Astrocyte (in vitro differentiated cells and primary cell): Measurements from ENCODE around the gene FNDC3B. TPM values are rescaled to one million over a fixed set of nuclear protein-coding genes. Genes with fewer than 3 reads are reported as not detected.

Experiments used
- DNase-seq: peaks from one replicate; pipeline ENCODE4 v3.0.0-alpha.2; 2010; ENCODE audit warnings: low read depth
- FAIRE-seq: peaks from 2 replicates; lab custom pipeline; 2011; peaks lifted over from hg19 to GRCh38; lab: Jason Lieb, UNC
- H2AFZ ChIP-seq: 2 replicates; pipeline ENCODE4 v1.6.0; 2012; ENCODE audit warnings: low read depth, low read length, inconsistent platforms
- H3K27ac ChIP-seq: 2 replicates; pipeline ENCODE4 v1.5.1; 2011; ENCODE audit warnings: low read depth, low read length, inconsistent platforms
- H3K27me3 ChIP-seq: 2 replicates; pipeline ENCODE4 v1.6.0; 2011; ENCODE audit warnings: low read length, inconsistent platforms; ENCODE audit not compliant: insufficient read depth
- H3K36me3 ChIP-seq: 2 replicates; pipeline ENCODE4 v1.5.1; 2011; ENCODE audit warnings: low read length, inconsistent platforms; ENCODE audit not compliant: insufficient read depth
- H3K4me1 ChIP-seq: 2 replicates; pipeline ENCODE4 v1.5.1; 2011; ENCODE audit warnings: low read length, inconsistent platforms; ENCODE audit not compliant: insufficient read depth
- H3K4me2 ChIP-seq: 2 replicates; pipeline ENCODE4 v1.6.0; 2012; ENCODE audit warnings: low read length, inconsistent platforms
- H3K4me3 ChIP-seq: 2 replicates; pipeline ENCODE4 v1.5.1; 2011; ENCODE audit warnings: low read depth, mild to moderate bottlenecking, low read length, inconsistent platforms; ENCODE audit not compliant: insufficient read depth
- H3K79me2 ChIP-seq: 2 replicates; pipeline ENCODE4 v1.6.0; 2012; ENCODE audit warnings: mild to moderate bottlenecking, low read length, inconsistent platforms; ENCODE audit not compliant: insufficient read depth
- H3K9ac ChIP-seq: 2 replicates; pipeline ENCODE4 v1.6.0; 2012; ENCODE audit warnings: mild to moderate bottlenecking, low read length, inconsistent platforms
- H3K9me3 ChIP-seq: 2 replicates; pipeline ENCODE4 v1.5.1; 2012; ENCODE audit warnings: low read depth, mild to moderate bottlenecking, low read length, inconsistent platforms; ENCODE audit not compliant: insufficient read depth
- H4K20me1 ChIP-seq: 2 replicates; pipeline ENCODE4 v1.6.0; 2012; ENCODE audit warnings: low read length, inconsistent platforms; ENCODE audit not compliant: insufficient read depth
- H3K27ac Mint-ChIP-seq: one replicate; pipeline ENCODE4 v1.8.0; 2021; ENCODE audit warnings: mild to moderate bottlenecking, mixed read lengths; ENCODE audit not compliant: unreplicated experiment
- H3K27me3 Mint-ChIP-seq: one replicate; pipeline ENCODE4 v1.8.0; 2021; ENCODE audit warnings: low read depth, mixed read lengths; ENCODE audit not compliant: unreplicated experiment
- H3K36me3 Mint-ChIP-seq: one replicate; pipeline ENCODE4 v1.8.0; 2021; ENCODE audit warnings: low read depth, mixed read lengths; ENCODE audit not compliant: unreplicated experiment
- H3K4me1 Mint-ChIP-seq: one replicate; pipeline ENCODE4 v1.8.0; 2021; ENCODE audit warnings: low read depth, mixed read lengths; ENCODE audit not compliant: unreplicated experiment
- H3K4me3 Mint-ChIP-seq: one replicate; pipeline ENCODE4 v1.8.0; 2021; ENCODE audit warnings: mild to moderate bottlenecking, moderate library complexity, mixed read lengths; ENCODE audit not compliant: unreplicated experiment
- H3K9me3 Mint-ChIP-seq: one replicate; pipeline ENCODE4 v1.8.0; 2021; ENCODE audit warnings: mild to moderate bottlenecking, mixed read lengths; ENCODE audit not compliant: unreplicated experiment
- EZH2 ChIP-seq: IDR thresholded peaks from 2 replicates; pipeline ENCODE4 v1.6.1; 2012; ENCODE audit warnings: mild to moderate bottlenecking, low read length, inconsistent platforms; ENCODE audit not compliant: insufficient read depth
- total RNA-seq: library from RNA; stranded (reverse); gene quantifications from 2 replicates; pipeline ENCODE4 v1.2.1, GENCODE V29; 2021
- TF ChIP-seq, protein P1 (sequence below): IDR thresholded peaks from 2 replicates; pipeline ENCODE4 v1.5.1; 2011; ENCODE audit warnings: low read depth, mild to moderate bottlenecking, inconsistent platforms, low read length, moderate library complexity; ENCODE audit not compliant: insufficient read depth

The FNDC3B gene
- total RNA-seq, 1 donor from 2014 or later = 327 TPM

GRCh38 chr3:172397716-172398405 lies 358.5 kb downstream of the FNDC3B start:
- no peak overlapping the region for H2AFZ ChIP-seq
- H3K4me1 ChIP-seq = no peaks in the 10 kb centered on the region
- H3K79me2 ChIP-seq = no peaks in the 10 kb centered on the region
- peaks cover 1% of the 10 kb centered on the region for H3K9me3 Mint-ChIP-seq
- no peak overlapping the region for H3K27ac ChIP-seq
- TF ChIP-seq, protein P1, sequence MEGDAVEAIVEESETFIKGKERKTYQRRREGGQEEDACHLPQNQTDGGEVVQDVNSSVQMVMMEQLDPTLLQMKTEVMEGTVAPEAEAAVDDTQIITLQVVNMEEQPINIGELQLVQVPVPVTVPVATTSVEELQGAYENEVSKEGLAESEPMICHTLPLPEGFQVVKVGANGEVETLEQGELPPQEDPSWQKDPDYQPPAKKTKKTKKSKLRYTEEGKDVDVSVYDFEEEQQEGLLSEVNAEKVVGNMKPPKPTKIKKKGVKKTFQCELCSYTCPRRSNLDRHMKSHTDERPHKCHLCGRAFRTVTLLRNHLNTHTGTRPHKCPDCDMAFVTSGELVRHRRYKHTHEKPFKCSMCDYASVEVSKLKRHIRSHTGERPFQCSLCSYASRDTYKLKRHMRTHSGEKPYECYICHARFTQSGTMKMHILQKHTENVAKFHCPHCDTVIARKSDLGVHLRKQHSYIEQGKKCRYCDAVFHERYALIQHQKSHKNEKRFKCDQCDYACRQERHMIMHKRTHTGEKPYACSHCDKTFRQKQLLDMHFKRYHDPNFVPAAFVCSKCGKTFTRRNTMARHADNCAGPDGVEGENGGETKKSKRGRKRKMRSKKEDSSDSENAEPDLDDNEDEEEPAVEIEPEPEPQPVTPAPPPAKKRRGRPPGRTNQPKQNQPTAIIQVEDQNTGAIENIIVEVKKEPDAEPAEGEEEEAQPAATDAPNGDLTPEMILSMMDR = no peak
- TF ChIP-seq EZH2 = no peak
- no peak for DNase-seq
- H3K36me3 ChIP-seq = peaks cover 31% of the 10 kb centered on the region
- no peak overlapping the region for H3K4me2 ChIP-seq
- H3K4me3 Mint-ChIP-seq = no peak overlapping the region
- FAIRE-seq = no peak
- H3K27ac Mint-ChIP-seq = no peak overlapping the region
- H3K9ac ChIP-seq = no peak overlapping the region
- H3K36me3 Mint-ChIP-seq = peaks cover 34% of the 10 kb centered on the region
- no peak overlapping the region for H3K4me3 ChIP-seq
- peaks cover 8% of the 10 kb centered on the region for H3K4me1 Mint-ChIP-seq
- H4K20me1 ChIP-seq = peaks cover 14% of the 10 kb centered on the region
- H3K27me3 Mint-ChIP-seq = no peaks in the 10 kb centered on the region
- no peaks in the 10 kb centered on the region for H3K9me3 ChIP-seq
- no peaks in the 10 kb centered on the region for H3K27me3 ChIP-seq

DNA sequence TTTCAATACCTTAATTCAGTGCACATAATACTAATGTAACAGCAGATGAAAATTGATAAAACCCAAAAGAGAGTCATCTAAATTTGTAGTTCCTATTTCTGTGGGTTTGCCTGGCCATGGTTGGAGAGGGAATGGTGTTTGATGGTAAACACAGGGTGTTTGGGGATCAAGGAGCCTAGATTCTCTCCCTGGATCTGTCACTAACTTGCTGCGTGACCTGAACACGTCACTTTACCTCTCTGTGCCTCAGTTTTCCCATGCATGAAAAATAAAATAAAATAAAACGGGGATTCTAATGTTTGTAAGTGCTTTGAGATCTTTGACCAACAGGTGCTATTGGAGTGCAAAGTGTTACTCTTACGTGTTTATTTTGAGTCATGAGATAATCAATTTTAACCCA lies 359.1 kb downstream of the FNDC3B start:
- Histone ChIP-seq H4K20me1 (peaks cover 14% of the 10 kb centered on the region), H3K4me3 (no peak overlapping the region), H3K79me2 (no peaks in the 10 kb centered on the region), H3K9ac (no peak overlapping the region), H3K27ac (no peak overlapping the region), H3K4me2 (no peak overlapping the region), H3K4me1 (no peaks in the 10 kb centered on the region), H3K9me3 (no peaks in the 10 kb centered on the region), H3K36me3 (peaks cover 31% of the 10 kb centered on the region), H2AFZ (no peak overlapping the region), H3K27me3 (no peaks in the 10 kb centered on the region)
- FAIRE-seq (no peak), DNase-seq (no peak)
- Mint-ChIP-seq H3K27me3 (no peaks in the 10 kb centered on the region), H3K27ac (no peak overlapping the region), H3K4me3 (no peak overlapping the region), H3K9me3 (peaks cover 1% of the 10 kb centered on the region), H3K36me3 (peaks cover 34% of the 10 kb centered on the region), H3K4me1 (peaks cover 2% of the 10 kb centered on the region)
- TF ChIP-seq EZH2 = no peak
- TF ChIP-seq, protein P1 = no peak

GRCh38 chr3:172402090-172402489 lies 362.7 kb downstream of the FNDC3B start:
- no peak overlapping the region for H3K4me3 ChIP-seq
- TF ChIP-seq, protein P1 = no peak
- TF ChIP-seq EZH2 = no peak
- H3K9ac ChIP-seq = no peak overlapping the region
- Mint-ChIP-seq H3K4me1 (no peaks in the 10 kb centered on the region), H3K36me3 (peaks cover 19% of the 10 kb centered on the region), H3K4me3 (no peak overlapping the region), H3K27ac (no peak overlapping the region), H3K9me3 (peaks cover 1% of the 10 kb centered on the region), H3K27me3 (no peaks in the 10 kb centered on the region)
- H4K20me1 ChIP-seq = peaks cover 7% of the 10 kb centered on the region
- peaks cover 30% of the 10 kb centered on the region for H3K36me3 ChIP-seq
- no peaks in the 10 kb centered on the region for H3K79me2 ChIP-seq
- DNase-seq (no peak), FAIRE-seq (no peak)
- H3K9me3 ChIP-seq = no peaks in the 10 kb centered on the region
- H3K27ac ChIP-seq = no peak overlapping the region
- no peaks in the 10 kb centered on the region for H3K27me3 ChIP-seq
- no peak overlapping the region for H3K4me2 ChIP-seq
- no peak overlapping the region for H2AFZ ChIP-seq
- H3K4me1 ChIP-seq = no peaks in the 10 kb centered on the region
